C4-2B (cell line): ENCODE measurements around the gene PRR16.

Source experiments
- H3K27ac ChIP-seq: fragments of 450-650 bp; 2 replicates; pipeline ENCODE4 v1.5.1; 2017
- CTCF ChIP-seq: fragments of 450-650 bp; conservative IDR thresholded peaks from 2 replicates; pipeline ENCODE4 v1.5.1; 2017; ENCODE audit warnings: mild to moderate bottlenecking
- ZFX ChIP-seq: fragments of 450-650 bp; IDR thresholded peaks from 2 replicates; pipeline ENCODE4 v1.6.1; 2017

The PRR16 gene

GRCh38 chr5:120678279-120678678 is 214.2 kb downstream of the PRR16 start:
- TF ChIP-seq CTCF (no peak), ZFX (no peak)
- H3K27ac ChIP-seq, result no peak overlapping the region

- H3K27ac ChIP-seq, result no peak overlapping the region
- TF ChIP-seq CTCF (no peak), ZFX (no peak)
These were observed 218.8 kb downstream of the PRR16 start for GRCh38 chr5:120682851-120683250.

GRCh38 chr5:120683580-120683979 is 219.5 kb downstream of the PRR16 start:
- no peak overlapping the region for H3K27ac ChIP-seq
- no peak for TF ChIP-seq CTCF
- no peak for TF ChIP-seq ZFX

GRCh38 chr5:120684213-120684612 is 220.1 kb downstream of the PRR16 start:
- no peak overlapping the region for H3K27ac ChIP-seq
- TF ChIP-seq CTCF, result no peak; the same call in none of the 2 replicates
- TF ChIP-seq ZFX, result no peak

- TF ChIP-seq ZFX (no peak), CTCF (no peak)
- no peak overlapping the region for H3K27ac ChIP-seq
These were observed 220.8 kb downstream of the PRR16 start for GRCh38 chr5:120684749-120685415.

GRCh38 chr5:120690621-120691407 is 226.7 kb downstream of the PRR16 start:
- no peak for TF ChIP-seq ZFX
- no peak for TF ChIP-seq CTCF
- no peak overlapping the region for H3K27ac ChIP-seq

GRCh38 chr5:120692325-120692724 is 228.2 kb downstream of the PRR16 start:
- no peak overlapping the region for H3K27ac ChIP-seq
- no peak for TF ChIP-seq ZFX
- TF ChIP-seq CTCF, result no peak
